ENCODE results near the gene DUSP14. TPM values are rescaled to one million over a fixed set of nuclear protein-coding genes. Genes with fewer than 3 reads are reported as not detected.
A peak's percentile ranks its signal among the peaks of the same experiment; 100 is the strongest.

Gene DUSP14
- total and polyA plus RNA-seq, 2 of the 13 experiments (the other 11 are each of a cell fraction or from before 2014, with no cell fraction given): 33.5 to 39.8 TPM

- TF ChIP-seq ZNF580 (CRISPR knock-in tag; IDR thresholded peaks at IDR 0.05; ENCODE audit: borderline replicate concordance, low read depth) (0 out of 2 replicates have a peak, but pooled peaks have one; percentile 41), ATF3 (CRISPR knock-in tag; IDR thresholded peaks at IDR 0.05) (peak; percentile 55; the same call in 1 of the 2 replicates), CTCF (CRISPR knock-in tag; IDR thresholded peaks at IDR 0.05) (0 out of 2 replicates have a peak, but pooled peaks have one; percentile 2), ZHX2 (IDR thresholded peaks at IDR 0.05; ENCODE audit: low read depth) (no peak), ZHX2 (CRISPR knock-in tag; IDR thresholded peaks at IDR 0.05; ENCODE audit: borderline replicate concordance) (no peak), RAD21 (CRISPR knock-in tag; IDR thresholded peaks at IDR 0.05) (no peak), ZFP36L1 (CRISPR knock-in tag; IDR thresholded peaks at IDR 0.05) (no peak), ZNF501 (CRISPR knock-in tag; IDR thresholded peaks at IDR 0.05) (0 out of 2 replicates have a peak, but pooled peaks have one; percentile 24), REXO4 (CRISPR knock-in tag; IDR thresholded peaks at IDR 0.05; ENCODE audit: borderline replicate concordance) (no peak), NR3C1 (CRISPR knock-in tag; IDR thresholded peaks at IDR 0.05) (no peak), ARNTL (CRISPR knock-in tag; IDR thresholded peaks at IDR 0.05) (no peak), GATAD1 (CRISPR knock-in tag; IDR thresholded peaks at IDR 0.05) (peak; percentile 42; the same call in 1 of the 2 replicates), TERF1 (CRISPR knock-in tag; IDR thresholded peaks at IDR 0.05) (no peak), ZNF354B (CRISPR knock-in tag; IDR thresholded peaks at IDR 0.05) (no peak), ZNF441 (CRISPR knock-in tag; IDR thresholded peaks at IDR 0.05; ENCODE audit: borderline replicate concordance) (no peak), ZFX (CRISPR knock-in tag; IDR thresholded peaks at IDR 0.05; ENCODE audit: low read depth) (peak; percentile 56), ELF4 (CRISPR knock-in tag; IDR thresholded peaks at IDR 0.05; ENCODE audit: borderline replicate concordance) (0 out of 2 replicates have a peak, but pooled peaks have one; percentile 31), ATAD3A (CRISPR knock-in tag; IDR thresholded peaks at IDR 0.05) (no peak), RNF2 (conservative IDR thresholded peaks at IDR 0.05; ENCODE audit: low read depth) (0 out of 2 replicates have a peak, but pooled peaks have one; percentile 34)
These were observed 1.2 kb downstream of the DUSP14 start (continued) for GRCh38 chr17:37490638-37491614.

All from HepG2 (cell line).